Measurements from ENCODE around the gene PJA1.

The PJA1 gene

DNA sequence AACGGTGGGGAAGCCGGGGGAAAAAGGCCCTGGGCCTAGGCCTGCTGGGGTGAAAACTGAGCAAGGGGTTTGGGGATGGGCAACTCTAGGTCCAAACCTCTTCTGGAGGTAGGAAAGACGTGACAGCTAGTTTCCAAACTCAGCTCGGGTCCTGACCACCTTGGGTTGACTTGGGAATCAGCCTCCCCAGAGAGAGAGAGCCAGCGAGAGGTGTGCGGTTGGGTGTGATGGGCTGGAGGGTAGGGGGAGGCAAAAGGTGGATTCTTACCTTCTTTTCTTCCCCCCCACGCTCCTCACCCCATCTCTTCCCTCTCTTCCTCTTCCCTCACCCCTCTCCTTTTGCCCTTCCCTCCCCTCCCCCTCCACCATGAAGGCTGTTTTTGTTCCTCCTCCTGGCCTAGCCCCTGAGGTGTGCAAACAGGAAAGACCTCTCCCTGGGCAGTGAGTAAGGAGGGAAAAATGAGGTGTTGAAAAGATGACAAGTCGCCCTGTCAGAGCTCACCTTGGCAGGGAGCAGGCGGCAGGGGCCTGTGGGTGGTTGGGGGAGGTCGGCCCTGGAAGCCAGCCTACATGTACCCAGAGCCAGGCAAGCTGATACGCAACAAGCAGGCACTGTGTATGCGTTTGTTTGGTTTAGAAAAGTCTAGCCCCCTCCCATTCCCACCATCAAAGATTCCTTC, 14.8 kb downstream of the PJA1 start:
- TF ChIP-seq, protein P1, sequence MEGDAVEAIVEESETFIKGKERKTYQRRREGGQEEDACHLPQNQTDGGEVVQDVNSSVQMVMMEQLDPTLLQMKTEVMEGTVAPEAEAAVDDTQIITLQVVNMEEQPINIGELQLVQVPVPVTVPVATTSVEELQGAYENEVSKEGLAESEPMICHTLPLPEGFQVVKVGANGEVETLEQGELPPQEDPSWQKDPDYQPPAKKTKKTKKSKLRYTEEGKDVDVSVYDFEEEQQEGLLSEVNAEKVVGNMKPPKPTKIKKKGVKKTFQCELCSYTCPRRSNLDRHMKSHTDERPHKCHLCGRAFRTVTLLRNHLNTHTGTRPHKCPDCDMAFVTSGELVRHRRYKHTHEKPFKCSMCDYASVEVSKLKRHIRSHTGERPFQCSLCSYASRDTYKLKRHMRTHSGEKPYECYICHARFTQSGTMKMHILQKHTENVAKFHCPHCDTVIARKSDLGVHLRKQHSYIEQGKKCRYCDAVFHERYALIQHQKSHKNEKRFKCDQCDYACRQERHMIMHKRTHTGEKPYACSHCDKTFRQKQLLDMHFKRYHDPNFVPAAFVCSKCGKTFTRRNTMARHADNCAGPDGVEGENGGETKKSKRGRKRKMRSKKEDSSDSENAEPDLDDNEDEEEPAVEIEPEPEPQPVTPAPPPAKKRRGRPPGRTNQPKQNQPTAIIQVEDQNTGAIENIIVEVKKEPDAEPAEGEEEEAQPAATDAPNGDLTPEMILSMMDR (IDR thresholded peaks at IDR 0.05; ENCODE audit: extremely low read depth, missing control alignments), result no peak
- DNase-seq (ENCODE audit: low spot score), result no peak

DNA sequence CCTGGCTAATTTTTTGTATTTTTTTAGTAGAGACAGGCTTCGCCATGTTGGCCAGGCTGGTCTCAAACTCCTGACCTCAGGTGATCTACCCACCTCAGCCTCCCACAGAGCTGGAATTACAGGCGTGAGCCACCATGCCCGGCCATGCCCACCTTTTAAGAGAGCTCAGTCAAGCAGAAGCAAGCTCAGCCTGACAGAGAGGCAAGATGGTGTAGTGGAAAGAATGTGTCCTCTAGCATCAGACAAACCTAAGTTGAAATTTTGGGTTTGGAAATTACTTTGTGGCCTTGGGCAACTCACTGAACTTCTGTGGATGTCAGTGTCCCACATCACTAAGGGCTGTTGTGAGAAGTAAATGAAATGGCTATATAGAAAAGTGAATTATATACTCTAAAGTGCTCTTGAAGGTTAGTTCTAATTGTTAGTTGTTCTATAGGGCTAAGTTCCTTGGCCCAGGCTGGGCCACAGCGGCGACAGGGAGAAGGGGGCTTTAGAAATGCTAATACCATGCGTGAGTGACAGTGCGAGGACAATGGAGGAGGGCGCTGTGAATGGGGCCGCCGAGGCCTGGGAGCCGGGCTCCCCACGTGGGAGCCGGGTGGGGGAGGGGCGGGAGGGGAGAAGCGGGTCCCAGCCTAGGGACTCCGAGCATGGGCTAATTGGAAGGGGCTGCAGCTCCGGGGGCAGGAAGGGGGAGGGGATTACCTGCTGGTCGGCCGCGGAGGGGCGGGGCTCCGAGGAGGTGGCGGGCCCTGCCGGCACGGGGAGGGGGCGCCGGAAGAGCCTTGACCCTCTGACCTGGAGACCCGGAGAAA, 15.6 kb downstream of the PJA1 start:
- TF ChIP-seq, protein P1 (IDR thresholded peaks at IDR 0.05; ENCODE audit: extremely low read depth, missing control alignments), result no peak
- DNase-seq (ENCODE audit: low spot score), result no peak

DNA sequence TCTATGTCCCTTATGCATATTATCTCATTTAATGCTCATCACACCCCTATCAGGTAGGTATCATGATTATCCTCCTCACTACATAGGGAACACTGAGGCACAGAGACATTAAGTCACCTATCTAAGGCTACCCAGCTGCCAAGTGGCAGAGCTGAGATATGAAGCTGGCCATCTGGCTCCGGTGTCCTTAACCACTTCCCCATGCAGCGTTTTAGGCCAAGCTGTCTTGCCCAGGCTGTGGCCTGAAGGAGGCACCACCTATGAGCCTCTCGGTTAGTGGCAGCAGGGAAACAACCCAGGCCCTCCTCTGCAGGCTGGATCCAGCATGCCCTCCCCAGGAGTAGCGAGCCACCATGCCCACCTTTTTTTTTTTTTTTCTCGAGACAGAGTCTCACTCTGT, 16.3 kb downstream of the PJA1 start:
- no peak for DNase-seq (ENCODE audit: low spot score)
- TF ChIP-seq, protein P1 (IDR thresholded peaks at IDR 0.05; ENCODE audit: extremely low read depth, missing control alignments), result no peak

DNA sequence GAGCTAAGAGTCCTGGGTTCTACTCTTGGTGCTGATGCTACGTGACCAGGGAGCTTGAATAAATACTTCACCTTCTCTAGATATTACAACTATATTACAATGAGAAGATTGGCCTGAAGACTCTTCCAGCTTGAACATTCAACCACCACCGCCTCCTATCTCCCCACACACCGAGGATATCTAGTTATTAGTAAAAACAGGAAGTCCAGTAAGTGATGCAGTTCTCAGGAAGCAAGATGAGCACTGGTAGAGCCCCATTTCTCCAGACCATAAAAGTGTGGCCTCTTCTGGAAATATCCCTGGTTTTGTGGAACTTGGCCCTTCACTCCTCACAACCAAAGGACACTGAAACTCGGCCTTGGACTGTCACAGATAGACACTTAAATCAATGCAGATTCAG, 18.5 kb downstream of the PJA1 start:
- TF ChIP-seq, protein P1 (IDR thresholded peaks at IDR 0.05; ENCODE audit: extremely low read depth, missing control alignments), result no peak
- no peak for DNase-seq (ENCODE audit: low spot score)

DNA sequence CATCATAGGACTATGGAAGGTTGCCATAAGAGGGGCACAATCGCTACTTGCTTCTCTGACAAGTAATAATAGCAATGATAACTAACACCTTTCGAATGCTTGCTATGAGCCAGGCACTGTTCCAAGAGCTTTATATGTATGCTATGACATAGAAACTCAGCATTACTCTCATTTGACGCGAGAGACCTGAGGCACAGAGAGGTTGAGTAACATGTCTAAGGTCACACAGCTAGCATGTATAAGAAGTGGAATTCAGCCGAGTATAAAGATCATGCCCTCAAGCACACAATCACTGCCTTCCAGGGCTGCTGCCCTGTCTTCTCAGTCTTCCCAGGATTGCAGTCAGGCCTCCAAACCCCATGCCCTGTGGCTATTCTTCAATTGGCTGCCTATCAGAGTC, 19.5 kb downstream of the PJA1 start:
- no peak for DNase-seq (ENCODE audit: low spot score)
- TF ChIP-seq, protein P1 (IDR thresholded peaks at IDR 0.05; ENCODE audit: extremely low read depth, missing control alignments), result no peak

DNA sequence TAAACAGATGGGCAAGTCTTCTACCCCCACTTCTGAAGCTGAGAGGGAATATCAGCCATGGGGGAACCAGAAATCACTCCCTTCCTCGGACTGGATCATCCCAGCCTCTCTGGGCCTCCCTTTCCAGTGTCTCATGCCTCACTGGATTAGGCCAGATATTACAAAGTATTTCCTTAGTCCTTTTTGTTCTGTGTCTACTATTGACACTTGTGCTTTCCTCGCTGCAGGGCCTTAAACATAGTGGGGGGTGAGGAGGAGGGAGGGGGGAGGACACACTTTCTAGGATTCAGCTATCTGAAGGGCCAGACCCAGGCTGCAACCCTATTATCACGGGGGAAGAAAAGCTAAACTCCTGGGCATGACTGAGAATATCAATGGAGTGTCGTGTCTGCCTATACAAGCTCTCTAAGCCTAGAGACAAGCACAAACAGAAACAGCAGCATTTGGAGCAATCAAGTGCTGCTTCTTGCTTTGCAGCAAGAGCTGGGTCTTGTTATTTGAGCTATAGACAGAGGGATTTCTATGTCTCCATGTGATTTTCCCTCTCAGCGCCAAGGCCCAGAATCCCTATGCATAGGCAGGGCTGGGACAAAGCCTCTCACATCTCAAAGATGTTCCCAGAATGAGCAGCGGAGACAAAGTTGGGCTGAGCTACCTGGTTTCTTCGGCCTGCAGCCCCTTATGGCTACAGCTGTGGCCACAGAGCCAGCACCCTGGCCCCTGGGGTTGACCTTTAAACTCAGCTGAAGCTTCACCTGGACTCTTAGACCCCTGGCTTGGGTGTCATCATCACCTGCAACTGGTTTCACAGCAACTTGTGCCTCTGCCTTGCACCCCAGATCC, 20.2 kb downstream of the PJA1 start:
- TF ChIP-seq, protein P1 (IDR thresholded peaks at IDR 0.05; ENCODE audit: extremely low read depth, missing control alignments), result no peak
- DNase-seq (ENCODE audit: low spot score), result no peak
